Small intestine (tissue), 7 donors: ENCODE measurements around the gene PHLPP1. TPM values are rescaled to one million over a fixed set of nuclear protein-coding genes. Genes with fewer than 3 reads are reported as not detected.
A peak's percentile ranks its signal among the peaks of the same experiment; 100 is the strongest.
"Not testable (repeated sequence)": the region's sequence is repeated elsewhere in the genome, so short reads cannot be mapped to it uniquely, and the experiment has no call there.

Source experiments
- DNase-seq, 2 donors: peaks; one replicate each; pipeline versions ENCODE4 v3.0.0 to v3.0.0-alpha.2; 2013
- FAIRE-seq: peaks from 2 replicates; lab custom pipeline; 2012; peaks lifted over from hg19 to GRCh38; lab: Jason Lieb, UNC
- H3K27ac ChIP-seq, 3 donors: one replicate each; pipeline ENCODE4 v1.5.1; 2013; ENCODE audit warnings: low read length in 2 of 3, mild to moderate bottlenecking in 2 of 3, control low read depth in 1 of 3, inconsistent platforms in 1 of 3, low read depth in 1 of 3, moderate library complexity in 1 of 3
- H3K27me3 ChIP-seq, 3 donors: one replicate each; pipeline ENCODE4 v1.6.1; 2013; ENCODE audit warnings: low read length in 3 of 3, inconsistent platforms in 1 of 3; ENCODE audit not compliant: control insufficient read depth in 3 of 3, insufficient read depth in 3 of 3
- H3K36me3 ChIP-seq, 3 donors: one replicate each; pipeline ENCODE4 v1.6.1; 2013; ENCODE audit warnings: low read length in 3 of 3, inconsistent platforms in 1 of 3, low read depth in 1 of 3, mild to moderate bottlenecking in 1 of 3, moderate library complexity in 1 of 3; ENCODE audit not compliant: control insufficient read depth in 3 of 3, insufficient read depth in 2 of 3
- H3K4me1 ChIP-seq, 3 donors: one replicate each; pipeline ENCODE4 v1.6.1; 2013; ENCODE audit warnings: low read length in 2 of 3, inconsistent platforms in 1 of 3, low read depth in 1 of 3, mild to moderate bottlenecking in 1 of 3, moderate library complexity in 1 of 3; ENCODE audit not compliant: control insufficient read depth in 3 of 3, insufficient read depth in 2 of 3
- H3K4me3 ChIP-seq, 3 donors: one replicate each; pipeline ENCODE4 v1.5.1; 2013; ENCODE audit warnings: low read length in 3 of 3, control low read depth in 1 of 3, inconsistent platforms in 1 of 3, low read depth in 1 of 3, mild to moderate bottlenecking in 1 of 3, moderate library complexity in 1 of 3
- H3K9me3 ChIP-seq, 2 donors: one replicate each; pipeline ENCODE4 v1.6.1; 2013; ENCODE audit warnings: low read depth in 1 of 2, low read length in 1 of 2; ENCODE audit not compliant: control insufficient read depth in 2 of 2, insufficient read depth in 1 of 2
- WGBS, 3 donors: extraction: QIAGEN DNeasy Blood & Tissue Kit; methylation state at CpG; one replicate each; pipeline ENCODE4 v1.1.7; 2013; 5-methylcytosine and 5-hydroxymethylcytosine counted together
- polyA plus RNA-seq, 4 donors: library from polyadenylated mRNA; stranded (reverse) in 3 of 4; unstranded in 1 of 4; fragments of 200-250 nt in 3 of 4; fragments of 120-200 nt in 1 of 4; gene quantifications; one replicate each; pipeline versions ENCODE4 v1.2.1 to v1.2.3, GENCODE V29; 2013
- donor health status: healthy with polysubstance abuse.
- donor health status: control.
- donor health status: control.
- donor health status: Bipolar disorder and iron deficiency.
- donor health status: healthy.

The PHLPP1 gene
- polyA plus RNA-seq, 4 donors, result 3.2 to 13.1 (median 5.4) TPM

DNA sequence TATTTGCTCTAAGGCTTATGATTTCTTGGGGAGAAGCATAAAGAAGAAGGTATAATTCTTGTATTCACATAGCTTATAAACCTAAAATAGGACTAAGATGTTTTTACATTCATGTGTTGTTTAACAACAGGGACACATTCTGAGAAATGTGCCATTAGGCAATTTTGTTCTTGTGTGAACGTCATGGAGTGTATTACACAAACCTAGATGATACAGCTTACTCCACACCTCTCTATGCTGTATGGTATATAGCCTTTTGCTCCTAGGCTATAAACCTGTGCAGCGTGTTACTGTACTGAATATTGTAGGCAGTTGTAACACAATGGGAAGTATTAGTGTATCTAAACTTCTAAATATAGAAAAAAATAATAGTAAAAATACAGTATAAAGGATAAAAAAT lies 92.1 kb downstream of the PHLPP1 start:
- Histone ChIP-seq H3K9me3 (no peaks in the 10 kb centered on the region), H3K4me1 (peaks cover 0 to 5% (median 0%) of the 10 kb centered on the region in 3 donors), H3K4me3 (no peak overlapping the region), H3K36me3 (no peaks in the 10 kb centered on the region), H3K27ac (no peak overlapping the region), H3K27me3 (no peaks in the 10 kb centered on the region)
- DNase-seq (no peak), FAIRE-seq (no peak)
- 88 to 96% (median 89%) methylated on average over 2 of the region's 2 CpGs for WGBS, 3 donors

DNA sequence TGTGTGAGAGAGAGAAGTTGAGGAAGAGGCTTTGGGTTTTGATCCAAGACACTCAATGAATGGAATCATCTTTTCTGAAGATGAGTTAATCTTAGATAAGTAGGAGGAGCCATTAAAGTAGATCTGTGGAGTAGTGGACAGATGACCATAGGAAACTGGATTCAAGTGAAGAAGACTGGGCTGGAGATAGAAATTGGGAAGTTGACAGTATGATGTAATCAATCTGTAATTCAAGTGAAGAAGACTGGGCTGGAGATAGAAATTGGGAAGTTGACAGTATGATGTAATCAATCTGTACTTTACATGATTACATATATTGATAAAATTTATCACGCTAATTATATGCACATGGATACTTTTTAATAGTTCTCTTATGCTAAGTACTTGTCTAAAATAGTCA lies 92.8 kb downstream of the PHLPP1 start:
- Histone ChIP-seq H3K4me3 (no peak overlapping the region), H3K9me3 (no peaks in the 10 kb centered on the region), H3K4me1 (peaks cover 0 to 9% (median 0%) of the 10 kb centered on the region in 3 donors), H3K27ac (no peak overlapping the region), H3K27me3 (no peaks in the 10 kb centered on the region), H3K36me3 (no peaks in the 10 kb centered on the region)
- WGBS, 3 donors, result 88 to 97% (median 95%) methylated on average over 1 of the region's 1 CpG
- DNase-seq, result no peak
- no peak for FAIRE-seq

DNA sequence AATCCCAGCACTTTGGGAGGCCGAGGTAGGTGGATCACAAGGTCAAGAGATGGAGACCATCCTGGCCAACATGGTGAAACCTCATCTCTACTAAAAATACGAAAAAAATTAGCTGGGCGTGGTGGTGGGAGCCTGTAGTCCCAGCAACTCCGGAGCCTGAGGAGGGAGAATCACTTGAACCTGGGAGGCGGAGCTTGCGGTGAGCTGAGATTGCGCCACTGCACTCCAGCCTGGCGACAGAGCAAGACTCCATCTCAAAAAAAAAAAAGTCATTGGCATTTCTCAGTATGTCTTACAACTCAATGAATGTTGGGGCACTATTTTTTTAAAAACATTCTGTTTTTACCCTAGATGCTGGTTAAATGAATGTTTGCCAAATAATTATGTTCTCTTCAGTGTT lies 94.1 kb downstream of the PHLPP1 start:
- H3K4me1 ChIP-seq, result peaks cover 0 to 13% (median 2%) of the 10 kb centered on the region in 3 donors
- H3K9me3 ChIP-seq, H3K27me3 ChIP-seq, H3K4me3 ChIP-seq, H3K36me3 ChIP-seq, DNase-seq, H3K27ac ChIP-seq, FAIRE-seq: not testable (repeated sequence)
- WGBS, 3 donors, result 94 to 99% (median 96%) methylated on average over 8 of the region's 8 CpGs

DNA sequence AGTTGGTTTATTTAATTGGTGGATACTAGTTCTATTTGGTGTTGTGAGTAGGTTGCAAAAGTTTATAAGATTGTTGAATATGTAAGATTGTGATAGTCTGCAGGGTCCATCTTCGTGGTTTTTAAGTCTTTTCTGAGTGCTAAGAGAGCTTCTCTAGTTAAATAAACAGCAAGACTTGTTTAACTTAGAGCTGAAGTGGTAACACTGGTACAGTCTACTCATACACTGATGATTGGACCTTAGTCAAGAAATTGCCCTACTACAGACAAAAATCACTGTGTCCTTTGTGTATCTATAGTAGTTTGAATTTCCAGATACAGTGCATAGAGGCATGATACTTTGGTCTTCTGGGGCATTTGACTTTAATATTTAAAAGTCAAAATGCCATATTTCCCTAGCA lies 94.6 kb downstream of the PHLPP1 start:
- Histone ChIP-seq H3K36me3 (no peaks in the 10 kb centered on the region), H3K27me3 (no peaks in the 10 kb centered on the region), H3K4me1 (peaks cover 0 to 16% (median 2%) of the 10 kb centered on the region in 3 donors), H3K4me3 (no peak overlapping the region), H3K27ac (no peak overlapping the region), H3K9me3 (no peaks in the 10 kb centered on the region)
- WGBS, 3 donors, result 75 to 86% (median 79%) methylated on average over 1 of the region's 1 CpG
- DNase-seq (no peak), FAIRE-seq (no peak)

DNA sequence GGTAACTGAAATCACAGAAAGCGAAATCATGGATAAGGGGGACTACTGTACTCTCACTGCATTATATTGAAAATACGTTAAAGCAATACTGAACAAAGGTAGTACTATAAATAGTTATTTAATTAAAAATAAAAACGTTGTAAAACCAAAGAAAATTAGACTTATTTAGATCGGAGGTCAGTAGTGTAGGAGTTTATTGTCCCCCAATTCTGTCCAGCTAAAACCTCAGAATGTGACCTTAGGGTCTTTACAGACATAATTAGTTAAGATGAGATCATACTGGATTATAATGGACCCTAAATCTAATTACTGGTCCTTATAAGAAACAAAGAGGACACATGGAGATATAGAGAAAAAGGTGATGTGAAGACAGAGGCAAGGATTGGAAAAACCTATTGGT lies 95.3 kb downstream of the PHLPP1 start:
- WGBS, 3 donors, result 83 to 87% (median 85%) methylated on average over 4 of the region's 4 CpGs
- DNase-seq, result no peak
- H3K27me3 ChIP-seq, result no peaks in the 10 kb centered on the region
- H3K9me3 ChIP-seq, result no peaks in the 10 kb centered on the region
- no peaks in the 10 kb centered on the region for H3K36me3 ChIP-seq
- no peak for FAIRE-seq
- H3K4me1 ChIP-seq, result peaks cover 0 to 20% (median 2%) of the 10 kb centered on the region in 3 donors
- no peak overlapping the region for H3K27ac ChIP-seq
- no peak overlapping the region for H3K4me3 ChIP-seq

DNA sequence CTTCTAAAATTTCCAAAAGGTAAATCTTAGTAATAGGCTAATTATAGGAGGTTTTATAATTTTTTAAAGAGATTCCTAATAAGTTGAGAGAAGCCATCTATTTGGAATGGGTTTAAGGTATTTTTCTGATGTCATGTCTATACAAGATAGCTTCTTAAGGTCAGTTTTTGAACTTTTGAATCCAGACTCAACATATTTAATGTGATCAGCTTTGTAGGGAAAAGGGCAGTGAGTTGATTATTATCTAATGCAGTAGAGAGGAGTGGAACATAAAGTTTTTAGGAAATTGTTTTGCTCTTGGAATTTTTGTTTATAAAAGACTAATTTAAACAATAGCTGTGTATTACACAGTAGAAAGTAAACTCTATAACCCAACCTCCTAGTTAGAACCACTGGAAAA lies 96.3 kb downstream of the PHLPP1 start:
- Histone ChIP-seq H3K27ac (peak overlapping the region in 1 of 3 donors; percentile 81), H3K4me1 (peaks cover 0 to 20% (median 2%) of the 10 kb centered on the region in 3 donors), H3K4me3 (no peak overlapping the region), H3K27me3 (no peaks in the 10 kb centered on the region), H3K36me3 (no peaks in the 10 kb centered on the region), H3K9me3 (no peaks in the 10 kb centered on the region)
- DNase-seq (no peak), FAIRE-seq (no peak)

DNA sequence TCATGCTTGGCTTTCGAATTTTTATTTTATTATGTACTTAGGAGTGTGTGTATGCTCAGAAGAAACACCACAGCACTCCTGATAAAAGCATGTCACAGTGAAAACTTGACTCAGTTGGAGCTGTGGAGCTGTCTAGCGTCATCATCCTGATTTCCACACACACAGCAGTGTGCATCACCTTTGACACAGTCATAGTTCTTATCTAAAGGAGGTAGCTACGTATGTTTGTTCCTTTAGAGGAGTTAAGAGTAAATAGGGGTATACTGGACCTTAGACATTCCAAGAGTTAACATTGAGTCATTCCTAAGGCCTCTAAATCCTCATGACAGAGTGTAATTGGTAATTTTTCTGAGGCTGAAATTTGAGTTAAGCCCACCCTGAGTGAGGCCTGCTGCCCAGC lies 96.9 kb downstream of the PHLPP1 start:
- Histone ChIP-seq H3K27me3 (no peaks in the 10 kb centered on the region), H3K27ac (peak overlapping the region in 1 of 3 donors; percentile 81), H3K36me3 (no peaks in the 10 kb centered on the region), H3K4me3 (no peak overlapping the region), H3K4me1 (peaks cover 0 to 20% (median 2%) of the 10 kb centered on the region in 3 donors), H3K9me3 (no peaks in the 10 kb centered on the region)
- no peak for FAIRE-seq
- peak; percentile 71 to 86 for DNase-seq
- 31 to 61% (median 44%) methylated on average over 3 of the region's 3 CpGs for WGBS, 3 donors

DNA sequence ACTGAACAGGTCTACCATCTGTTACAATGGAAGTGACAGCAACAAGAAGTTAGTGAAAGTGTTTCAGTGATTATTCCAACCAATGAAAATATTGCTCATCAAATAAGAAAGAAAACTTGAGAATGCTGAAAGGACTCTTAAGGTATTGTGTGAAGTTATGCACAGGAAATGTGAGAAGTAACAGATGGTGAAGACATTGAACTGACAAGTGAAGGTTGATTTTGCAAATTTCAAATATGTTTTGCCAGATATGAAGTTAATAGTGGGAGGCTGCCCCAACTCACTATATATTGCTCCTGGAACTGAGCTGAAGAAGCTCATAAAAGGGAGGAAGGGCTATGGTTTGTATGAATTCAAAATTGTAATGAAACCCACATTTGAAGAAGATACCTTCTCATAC lies 97.5 kb downstream of the PHLPP1 start:
- peaks cover 0 to 20% (median 2%) of the 10 kb centered on the region in 3 donors for H3K4me1 ChIP-seq
- H3K4me3 ChIP-seq, result no peak overlapping the region
- no peak for DNase-seq
- H3K27me3 ChIP-seq, result no peaks in the 10 kb centered on the region
- H3K27ac ChIP-seq, result peak overlapping the region in 1 of 3 donors; percentile 81
- H3K36me3 ChIP-seq, result no peaks in the 10 kb centered on the region
- FAIRE-seq, result no peak
- H3K9me3 ChIP-seq, result no peaks in the 10 kb centered on the region

DNA sequence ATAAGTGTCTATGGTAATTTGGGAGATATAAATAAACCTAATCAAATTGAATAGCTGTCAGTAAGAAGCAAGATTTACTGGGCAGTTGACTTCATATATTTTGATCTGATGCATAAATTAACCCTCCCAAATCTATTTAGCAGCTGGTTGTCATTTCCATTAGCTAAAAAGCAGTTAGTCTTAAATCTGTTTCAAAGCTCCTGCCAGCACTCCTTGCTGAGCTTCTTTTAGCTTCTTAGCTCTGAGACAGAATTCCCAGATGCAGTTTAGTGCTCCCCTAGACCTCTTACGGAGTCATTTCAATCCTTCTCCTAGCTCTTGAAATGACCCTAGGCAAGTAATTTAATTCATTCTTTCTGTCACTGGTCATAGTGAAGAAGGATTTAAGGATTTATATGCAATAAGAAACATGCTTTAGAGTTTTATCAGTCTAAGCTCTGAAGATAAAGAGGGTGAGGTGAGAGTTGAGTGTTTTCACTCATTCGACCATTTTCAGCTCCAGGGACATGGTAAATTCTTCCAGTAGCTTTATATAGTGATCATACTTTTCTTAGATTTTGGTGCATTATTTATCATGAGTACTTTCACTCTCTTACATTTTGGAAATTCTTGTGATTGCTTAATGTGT lies 98.9 kb downstream of the PHLPP1 start:
- Histone ChIP-seq H3K9me3 (no peaks in the 10 kb centered on the region), H3K27ac (peak overlapping the region in 1 of 3 donors; percentile 76), H3K4me1 (peaks cover 0 to 20% (median 2%) of the 10 kb centered on the region in 3 donors), H3K4me3 (no peak overlapping the region), H3K36me3 (no peaks in the 10 kb centered on the region), H3K27me3 (no peaks in the 10 kb centered on the region)
- DNase-seq, result peak in 1 of 2 donors; percentile 30
- 56 to 72% (median 65%) methylated on average over 2 of the region's 2 CpGs for WGBS, 3 donors
- no peak for FAIRE-seq
